H54 (cell line): ENCODE data around the gene SMG6.

Experiments
- DNase-seq: peaks from one replicate; pipeline ENCODE4 v3.0.0; 2011; ENCODE audit warnings: low spot score, mixed read lengths; ENCODE audit not compliant: insufficient read length
- FAIRE-seq: peaks from 3 replicates; lab custom pipeline; 2011; peaks lifted over from hg19 to GRCh38; lab: Jason Lieb, UNC
- POLR2A ChIP-seq: IDR thresholded peaks from 2 replicates; pipeline ENCODE4 v1.6.1; 2011; ENCODE audit warnings: low read depth, mild to moderate bottlenecking, low read length

Gene SMG6

GRCh38 chr17:2074919-2075318 lies 228.7 kb downstream of the SMG6 start:
- no peak for TF ChIP-seq POLR2A
- DNase-seq (no peak), FAIRE-seq (no peak)

- DNase-seq, result no peak
- no peak for FAIRE-seq
- TF ChIP-seq POLR2A, result no peak
These were observed 231.9 kb downstream of the SMG6 start for GRCh38 chr17:2071455-2072281.

GRCh38 chr17:2071024-2071385 lies 232.6 kb downstream of the SMG6 start:
- FAIRE-seq (no peak), DNase-seq (no peak)
- no peak for TF ChIP-seq POLR2A

GRCh38 chr17:2070241-2071023 lies 233.2 kb downstream of the SMG6 start:
- no peak for TF ChIP-seq POLR2A
- DNase-seq (no peak), FAIRE-seq (no peak)

GRCh38 chr17:2068519-2069051 lies 235.0 kb downstream of the SMG6 start:
- FAIRE-seq (no peak), DNase-seq (no peak)
- no peak for TF ChIP-seq POLR2A

GRCh38 chr17:2068031-2068518 lies 235.5 kb downstream of the SMG6 start:
- DNase-seq (no peak), FAIRE-seq (no peak)
- no peak for TF ChIP-seq POLR2A

GRCh38 chr17:2067608-2068024 lies 236.0 kb downstream of the SMG6 start:
- DNase-seq (no peak), FAIRE-seq (no peak)
- no peak for TF ChIP-seq POLR2A

- DNase-seq, result no peak
- TF ChIP-seq POLR2A, result no peak
- no peak for FAIRE-seq
These were observed 236.5 kb downstream of the SMG6 start for GRCh38 chr17:2067048-2067561.

- FAIRE-seq, result no peak
- TF ChIP-seq POLR2A, result no peak
- no peak for DNase-seq
These were observed 237.6 kb downstream of the SMG6 start for GRCh38 chr17:2065949-2066400.

- no peak for FAIRE-seq
- TF ChIP-seq POLR2A, result no peak
These were observed 238.4 kb downstream of the SMG6 start for GRCh38 chr17:2064980-2065785.

GRCh38 chr17:2064520-2064971 lies 239.0 kb downstream of the SMG6 start:
- DNase-seq, result no peak
- no peak for TF ChIP-seq POLR2A
- FAIRE-seq, result no peak

More at GRCh38 chr17:2064980-2065785, 238.4 kb downstream of the SMG6 start:
- no peak for DNase-seq

- no peak for DNase-seq
- no peak for FAIRE-seq
- no peak for TF ChIP-seq POLR2A
These were observed 239.5 kb downstream of the SMG6 start for GRCh38 chr17:2064147-2064489.
